OCI-LY7 (cell line): ENCODE measurements around the gene LMX1B. TPM values are rescaled to one million over a fixed set of nuclear protein-coding genes. Genes with fewer than 3 reads are reported as not detected.

Experiments
- BruUV-seq: library from RNA; stranded (reverse); fragments of 400-500 nt; replicated peaks from 2 replicates; lab custom pipeline; 2021; lab: Mats Ljungman, UMichigan
- CTCF ChIA-PET: fragments of 300-600 bp; sonication (Branson Sonifier 250); formaldehyde crosslinking; loops from one replicate; lab custom pipeline; 2022; ENCODE audit warnings: antibody characterized with exemption; ENCODE audit not compliant: unreplicated experiment; lab: Charles Lee
- POLR2A ChIA-PET: fragments of 300-600 bp; sonication (Branson Sonifier 250); formaldehyde crosslinking; loops from one replicate; lab custom pipeline; 2022; ENCODE audit warnings: antibody characterized with exemption; lab: Charles Lee
- DNase-seq: peaks from one replicate; pipeline ENCODE4 v3.0.0-alpha.2; 2015; ENCODE audit warnings: low spot score
- H2AFZ ChIP-seq: fragments of 200-600 bp; sonication (generic), shearing (Covaris generic); 2 replicates; pipeline ENCODE4 v1.6.1; 2014; ENCODE audit warnings: mild to moderate bottlenecking, antibody characterized with exemption, low read length, moderate library complexity
- H3K27ac ChIP-seq: fragments of 200-600 bp; sonication (generic); 2 replicates; pipeline ENCODE4 v1.5.1; 2014; ENCODE audit warnings: mixed run types, low read depth, mild to moderate bottlenecking, moderate library complexity, low read length, inconsistent platforms; ENCODE audit not compliant: poor library complexity, severe bottlenecking
- H3K36me3 ChIP-seq: fragments of 200-600 bp; sonication (generic); 2 replicates; pipeline ENCODE4 v1.6.1; 2014; ENCODE audit warnings: mild to moderate bottlenecking, antibody characterized with exemption, low read length, moderate library complexity, mixed read lengths; ENCODE audit not compliant: insufficient read depth
- H3K4me1 ChIP-seq: fragments of 200-600 bp; sonication (generic); 2 replicates; pipeline ENCODE4 v1.5.1; 2014; ENCODE audit warnings: mild to moderate bottlenecking, low read length; ENCODE audit not compliant: insufficient read depth, poor library complexity, severe bottlenecking
- H3K4me2 ChIP-seq: fragments of 200-600 bp; sonication (generic); 2 replicates; pipeline ENCODE4 v1.6.1; 2014; ENCODE audit warnings: mild to moderate bottlenecking, low read length
- H3K4me3 ChIP-seq: fragments of 200-600 bp; sonication (generic); 2 replicates; pipeline ENCODE4 v1.5.1; 2014; ENCODE audit warnings: mild to moderate bottlenecking, low read depth, low read length; ENCODE audit not compliant: poor library complexity, severe bottlenecking
- H3K79me2 ChIP-seq: fragments of 200-600 bp; sonication (generic); 2 replicates; pipeline ENCODE4 v1.6.1; 2016; ENCODE audit warnings: low read depth, mild to moderate bottlenecking, low read length, moderate library complexity, mixed read lengths; ENCODE audit not compliant: insufficient read depth
- H3K9me2 ChIP-seq: fragments of 200-600 bp; sonication (generic); 2 replicates; pipeline ENCODE4 v1.6.1; 2016; ENCODE audit warnings: mild to moderate bottlenecking, low read length, mixed read lengths; ENCODE audit not compliant: insufficient read depth
- H3K9me3 ChIP-seq: fragments of 200-600 bp; sonication (generic); 2 replicates; pipeline ENCODE4 v1.6.1; 2014; ENCODE audit warnings: mild to moderate bottlenecking, mixed run types, low read length, mixed read lengths
- H4K20me1 ChIP-seq: fragments of 200-600 bp; sonication (generic); 2 replicates; pipeline ENCODE4 v1.6.1; 2014; ENCODE audit warnings: mild to moderate bottlenecking, antibody characterized with exemption, low read length, moderate library complexity, mixed read lengths; ENCODE audit not compliant: insufficient read depth
- CTCF ChIP-seq: fragments of 200-600 bp; sonication (generic); conservative IDR thresholded peaks from 2 replicates; pipeline ENCODE4 v1.5.1; 2014; ENCODE audit warnings: mild to moderate bottlenecking, antibody characterized with exemption, low read length, moderate library complexity, mixed read lengths
- EZH2phosphoT487 ChIP-seq: fragments of 200-600 bp; sonication (generic); IDR thresholded peaks from 2 replicates; pipeline ENCODE4 v1.6.1; 2018; ENCODE audit warnings: low read depth, borderline replicate concordance, mild to moderate bottlenecking, mixed run types, antibody characterized with exemption, low read length, moderate library complexity, mixed read lengths
- intact Hi-C: fragments of 100-400 bp; cut with micrococcal nuclease; formaldehyde crosslinking; loops from one replicate; pipeline ENCODE4 v1.10.0; 2022; ENCODE audit not compliant: unreplicated experiment
- total RNA-seq, 2 experiments: library from RNA; depleted of rRNA in 1 of 2; stranded (reverse); fragments of >200 nt in 1 of 2; shearing (Covaris generic) in 1 of 2; gene quantifications; 2 replicates each; pipeline ENCODE4 v1.2.3, GENCODE V29; 2014 to 2022

The LMX1B gene
- total RNA-seq, 2 experiments from 2014 or later = not detected

- ChIA-PET CTCF (no interaction called here), POLR2A (no interaction called here)
- Histone ChIP-seq H3K4me2 (no peak overlapping the region), H3K36me3 (no peaks in the 10 kb centered on the region), H4K20me1 (no peaks in the 10 kb centered on the region), H3K9me3 (no peaks in the 10 kb centered on the region), H3K4me1 (no peaks in the 10 kb centered on the region), H3K4me3 (no peak overlapping the region), H2AFZ (no peak overlapping the region), H3K9me2 (no peaks in the 10 kb centered on the region), H3K79me2 (no peaks in the 10 kb centered on the region), H3K27ac (no peak overlapping the region)
- intact Hi-C loops = no loop called here
- BruUV-seq = no TSS peak
- DNase-seq = no peak
- TF ChIP-seq EZH2phosphoT487 (no peak), CTCF (no peak)
Observed at GRCh38 chr9:126649477-126649876, 35.7 kb downstream of the LMX1B start.

- POLR2A ChIA-PET = no interaction called here
- H3K4me3 ChIP-seq = no peak overlapping the region
- no TSS peak for BruUV-seq
- H3K4me1 ChIP-seq = no peaks in the 10 kb centered on the region
- no peak for DNase-seq
- TF ChIP-seq CTCF (no peak), EZH2phosphoT487 (no peak)
- CTCF ChIA-PET = no interaction called here
- no peak overlapping the region for H3K4me2 ChIP-seq
- intact Hi-C loops = no loop called here
- H3K27ac ChIP-seq = no peak overlapping the region
- no peaks in the 10 kb centered on the region for H3K9me3 ChIP-seq
- no peaks in the 10 kb centered on the region for H3K36me3 ChIP-seq
- H3K79me2 ChIP-seq = no peaks in the 10 kb centered on the region
- H3K9me2 ChIP-seq = no peaks in the 10 kb centered on the region
- H4K20me1 ChIP-seq = no peaks in the 10 kb centered on the region
- H2AFZ ChIP-seq = no peak overlapping the region
Observed at GRCh38 chr9:126650404-126651341, 36.9 kb downstream of the LMX1B start.

GRCh38 chr9:126652140-126652582 is 38.4 kb downstream of the LMX1B start:
- BruUV-seq = no TSS peak
- intact Hi-C loops = no loop called here

More at GRCh38 chr9:126652140-126652582, 38.4 kb downstream of the LMX1B start:
- no peak overlapping the region for H3K4me3 ChIP-seq
- H3K9me2 ChIP-seq = no peaks in the 10 kb centered on the region
- H2AFZ ChIP-seq = no peak overlapping the region
- H3K27ac ChIP-seq = no peak overlapping the region
- no peaks in the 10 kb centered on the region for H4K20me1 ChIP-seq
- H3K4me1 ChIP-seq = no peaks in the 10 kb centered on the region
- ChIA-PET POLR2A (no interaction called here), CTCF (no interaction called here)
- no peaks in the 10 kb centered on the region for H3K9me3 ChIP-seq
- no peak for DNase-seq
- H3K4me2 ChIP-seq = no peak overlapping the region
- TF ChIP-seq EZH2phosphoT487 = no peak
- TF ChIP-seq CTCF = no peak
- no peaks in the 10 kb centered on the region for H3K79me2 ChIP-seq
- H3K36me3 ChIP-seq = no peaks in the 10 kb centered on the region
